MM.1S (cell line): ENCODE measurements around the gene ACTL7A.

ENCODE experiments used
- DNase-seq: peaks from one replicate; pipeline ENCODE4 v3.0.0-alpha.2; 2015
- H2AFZ ChIP-seq: fragments of 300-600 bp; sonication (generic); 2 replicates; pipeline ENCODE4 v1.6.0; 2016; ENCODE audit warnings: antibody characterized with exemption, low read length
- H3F3A ChIP-seq: fragments of 300-600 bp; sonication (generic); 2 replicates; pipeline ENCODE4 v1.6.1; 2016; ENCODE audit warnings: mild to moderate bottlenecking, antibody characterized with exemption, low read length, moderate library complexity, mixed read lengths; ENCODE audit not compliant: insufficient read depth
- H3K27ac ChIP-seq: fragments of 300-600 bp; sonication (generic); 2 replicates; pipeline ENCODE4 v1.5.1; 2016; ENCODE audit warnings: mild to moderate bottlenecking, low read length
- H3K27me3 ChIP-seq: fragments of 300-600 bp; sonication (generic); replicated peaks from 2 replicates; pipeline ENCODE4 v1.6.0; 2016; ENCODE audit warnings: low read length; ENCODE audit not compliant: insufficient read depth
- H3K36me3 ChIP-seq: fragments of 300-600 bp; sonication (generic); replicated peaks from 2 replicates; pipeline ENCODE4 v1.6.1; 2016; ENCODE audit warnings: mild to moderate bottlenecking, low read length, mixed read lengths; ENCODE audit not compliant: insufficient read depth
- H3K4me1 ChIP-seq: fragments of 300-600 bp; sonication (generic); 2 replicates; pipeline ENCODE4 v1.6.1; 2016; ENCODE audit warnings: low read length, mixed read lengths
- H3K4me2 ChIP-seq: fragments of 300-600 bp; sonication (generic); 2 replicates; pipeline ENCODE4 v1.6.0; 2016; ENCODE audit warnings: low read depth, low read length
- H3K4me3 ChIP-seq: fragments of 300-600 bp; sonication (generic); 2 replicates; pipeline ENCODE4 v1.5.1; 2016; ENCODE audit warnings: low read length, mixed read lengths
- H3K79me2 ChIP-seq: fragments of 300-600 bp; sonication (generic); 2 replicates; pipeline ENCODE4 v1.6.1; 2016; ENCODE audit warnings: mixed run types, low read length, mixed read lengths
- H3K9ac ChIP-seq: fragments of 300-600 bp; sonication (generic); 2 replicates; pipeline ENCODE4 v1.6.1; 2016; ENCODE audit warnings: low read length, mixed read lengths
- H3K9me2 ChIP-seq: fragments of 300-600 bp; sonication (generic); replicated peaks from 2 replicates; pipeline ENCODE4 v1.6.1; 2016; ENCODE audit warnings: mild to moderate bottlenecking, low read length, mixed read lengths; ENCODE audit not compliant: insufficient read depth
- H3K9me3 ChIP-seq: fragments of 300-600 bp; sonication (generic); replicated peaks from 2 replicates; pipeline ENCODE4 v1.6.1; 2016; ENCODE audit warnings: mild to moderate bottlenecking, low read length, mixed read lengths; ENCODE audit not compliant: insufficient read depth
- H4K20me1 ChIP-seq: fragments of 300-600 bp; sonication (generic); 2 replicates; pipeline ENCODE4 v1.6.1; 2016; ENCODE audit warnings: mild to moderate bottlenecking, low read length, moderate library complexity, mixed read lengths; ENCODE audit not compliant: insufficient read depth
- EZH2 ChIP-seq: fragments of 300-600 bp; sonication (generic); optimal IDR thresholded peaks from 2 replicates; pipeline ENCODE3; 2017; ENCODE audit warnings: low read depth, mild to moderate bottlenecking, antibody characterized with exemption, low read length, mixed read lengths
- EZH2phosphoT487 ChIP-seq: fragments of 300-600 bp; sonication (generic); IDR thresholded peaks from 2 replicates; pipeline ENCODE4 v1.6.1; 2018; ENCODE audit warnings: antibody characterized with exemption, low read length
- TF ChIP-seq, protein P1 (sequence below): fragments of 300-600 bp; sonication (generic); IDR thresholded peaks from 2 replicates; pipeline ENCODE4 v1.5.1; 2016; ENCODE audit warnings: antibody characterized with exemption, low read length, mixed read lengths

Gene ACTL7A

DNA sequence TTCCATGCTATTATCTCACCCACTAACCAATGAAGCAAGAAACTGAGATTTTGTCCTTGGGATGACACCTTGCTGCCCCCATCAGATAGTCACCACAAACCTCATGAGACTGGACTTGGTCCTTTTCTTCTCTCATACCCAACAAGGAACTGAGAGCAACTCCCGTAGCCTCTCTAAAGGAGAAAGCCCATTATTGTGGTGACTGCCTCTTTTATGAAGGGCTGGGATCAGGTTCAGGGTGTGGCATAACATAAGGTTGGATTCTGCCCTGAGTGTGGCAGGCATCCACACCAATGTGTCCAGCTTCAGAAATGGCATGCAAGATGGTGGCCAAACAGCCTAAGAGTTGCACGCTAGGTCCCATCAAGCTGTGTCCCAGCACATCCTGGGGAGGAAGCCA, 1.3 kb upstream of the ACTL7A start:
- H3K79me2 ChIP-seq: no peaks in the 10 kb centered on the region
- H2AFZ ChIP-seq: no peak overlapping the region
- no peaks in the 10 kb centered on the region for H4K20me1 ChIP-seq
- H3K9me2 ChIP-seq: no peaks in the 10 kb centered on the region
- H3K9me3 ChIP-seq: no peaks in the 10 kb centered on the region
- no peak overlapping the region for H3K4me2 ChIP-seq
- no peak for DNase-seq
- H3K27ac ChIP-seq: no peak overlapping the region
- no peaks in the 10 kb centered on the region for H3K27me3 ChIP-seq
- no peak overlapping the region for H3K4me3 ChIP-seq
- H3K36me3 ChIP-seq: no peaks in the 10 kb centered on the region
- H3K9ac ChIP-seq: no peak overlapping the region
- TF ChIP-seq, protein P1, sequence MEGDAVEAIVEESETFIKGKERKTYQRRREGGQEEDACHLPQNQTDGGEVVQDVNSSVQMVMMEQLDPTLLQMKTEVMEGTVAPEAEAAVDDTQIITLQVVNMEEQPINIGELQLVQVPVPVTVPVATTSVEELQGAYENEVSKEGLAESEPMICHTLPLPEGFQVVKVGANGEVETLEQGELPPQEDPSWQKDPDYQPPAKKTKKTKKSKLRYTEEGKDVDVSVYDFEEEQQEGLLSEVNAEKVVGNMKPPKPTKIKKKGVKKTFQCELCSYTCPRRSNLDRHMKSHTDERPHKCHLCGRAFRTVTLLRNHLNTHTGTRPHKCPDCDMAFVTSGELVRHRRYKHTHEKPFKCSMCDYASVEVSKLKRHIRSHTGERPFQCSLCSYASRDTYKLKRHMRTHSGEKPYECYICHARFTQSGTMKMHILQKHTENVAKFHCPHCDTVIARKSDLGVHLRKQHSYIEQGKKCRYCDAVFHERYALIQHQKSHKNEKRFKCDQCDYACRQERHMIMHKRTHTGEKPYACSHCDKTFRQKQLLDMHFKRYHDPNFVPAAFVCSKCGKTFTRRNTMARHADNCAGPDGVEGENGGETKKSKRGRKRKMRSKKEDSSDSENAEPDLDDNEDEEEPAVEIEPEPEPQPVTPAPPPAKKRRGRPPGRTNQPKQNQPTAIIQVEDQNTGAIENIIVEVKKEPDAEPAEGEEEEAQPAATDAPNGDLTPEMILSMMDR: no peak
- TF ChIP-seq EZH2 (no peak), EZH2phosphoT487 (no peak)
- no peaks in the 10 kb centered on the region for H3F3A ChIP-seq
- H3K4me1 ChIP-seq: no peaks in the 10 kb centered on the region

DNA sequence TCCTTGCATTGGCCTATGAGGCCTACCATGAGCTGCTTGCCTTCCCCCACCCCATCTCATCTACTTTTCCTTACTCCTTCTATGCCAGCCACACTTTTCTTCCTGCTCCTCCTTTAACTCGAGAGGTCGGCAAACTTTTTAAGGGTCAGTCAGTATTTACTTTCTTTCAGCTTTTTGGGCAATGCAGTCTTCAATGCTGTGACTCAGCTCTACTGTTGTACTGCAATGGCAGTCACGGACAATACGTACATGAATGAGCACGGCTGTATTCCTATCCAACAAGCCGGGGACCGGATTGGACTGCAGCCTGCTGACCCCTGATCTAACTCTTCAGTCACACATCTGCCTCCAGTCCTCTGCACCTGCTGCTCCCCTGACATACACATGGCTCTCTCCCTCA, 602 bp upstream of the ACTL7A start:
- DNase-seq: no peak
- Histone ChIP-seq H3K4me2 (no peak overlapping the region), H3K9ac (no peak overlapping the region), H3F3A (no peaks in the 10 kb centered on the region), H4K20me1 (no peaks in the 10 kb centered on the region), H3K27me3 (no peaks in the 10 kb centered on the region), H3K4me1 (no peaks in the 10 kb centered on the region), H3K9me3 (no peaks in the 10 kb centered on the region), H3K4me3 (no peak overlapping the region), H2AFZ (no peak overlapping the region), H3K36me3 (no peaks in the 10 kb centered on the region), H3K27ac (no peak overlapping the region), H3K79me2 (no peaks in the 10 kb centered on the region), H3K9me2 (no peaks in the 10 kb centered on the region)
- TF ChIP-seq EZH2phosphoT487: no peak
- TF ChIP-seq, protein P1: no peak
- no peak for TF ChIP-seq EZH2

DNA sequence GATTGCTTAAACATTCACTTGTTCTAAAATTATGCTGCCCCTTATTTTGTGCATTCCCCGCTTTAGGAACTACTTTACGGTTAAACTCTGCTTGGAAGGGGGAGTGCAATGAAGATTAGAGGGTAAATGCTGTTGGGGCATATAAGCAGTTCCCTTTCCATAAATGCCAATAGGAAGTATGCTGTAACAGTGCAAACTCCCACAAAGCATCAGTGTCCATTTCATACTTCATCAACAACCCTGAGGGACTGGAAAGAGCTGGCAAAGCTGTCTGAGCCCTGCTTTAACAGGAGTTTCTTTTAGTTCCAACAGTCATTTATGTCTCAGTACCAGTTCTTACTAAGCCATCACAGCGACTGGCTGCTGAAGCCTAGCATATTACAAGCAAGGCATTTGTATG, 1.8 kb downstream of the ACTL7A start:
- no peak overlapping the region for H3K4me2 ChIP-seq
- DNase-seq: no peak
- no peaks in the 10 kb centered on the region for H3K36me3 ChIP-seq
- no peak for TF ChIP-seq EZH2
- TF ChIP-seq, protein P1: no peak
- H3K9ac ChIP-seq: no peak overlapping the region
- H2AFZ ChIP-seq: no peak overlapping the region
- H3K27me3 ChIP-seq: no peaks in the 10 kb centered on the region
- H3K27ac ChIP-seq: no peak overlapping the region
- no peaks in the 10 kb centered on the region for H3K79me2 ChIP-seq
- H3K4me1 ChIP-seq: no peaks in the 10 kb centered on the region
- H3K9me3 ChIP-seq: no peaks in the 10 kb centered on the region
- H3K9me2 ChIP-seq: no peaks in the 10 kb centered on the region
- no peak overlapping the region for H3K4me3 ChIP-seq
- H3F3A ChIP-seq: no peaks in the 10 kb centered on the region
- no peaks in the 10 kb centered on the region for H4K20me1 ChIP-seq

DNA sequence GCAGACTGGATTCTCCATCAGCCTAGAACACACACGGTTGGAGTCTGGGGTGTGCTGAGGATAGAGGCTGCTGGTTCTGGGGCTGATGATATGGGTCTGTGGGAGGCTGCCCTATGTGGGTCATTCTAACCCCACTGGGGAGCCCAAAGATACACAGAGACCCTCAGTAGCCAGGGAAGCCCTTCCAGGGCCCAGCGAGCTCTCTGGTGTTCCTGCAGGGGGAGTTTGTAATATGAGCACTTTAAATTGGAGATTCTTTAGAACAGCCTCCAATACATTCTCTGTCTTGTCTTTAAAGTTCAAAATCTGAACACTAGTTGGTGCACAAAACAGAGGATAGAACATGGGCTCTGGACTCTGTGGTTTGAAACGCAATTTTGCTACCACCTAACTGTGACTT, 2.4 kb downstream of the ACTL7A start:
- H3K79me2 ChIP-seq: no peaks in the 10 kb centered on the region
- no peaks in the 10 kb centered on the region for H3K9me2 ChIP-seq
- H3K4me1 ChIP-seq: no peaks in the 10 kb centered on the region
- no peak for TF ChIP-seq EZH2
- no peak for TF ChIP-seq EZH2phosphoT487
- TF ChIP-seq, protein P1: no peak
- no peak overlapping the region for H2AFZ ChIP-seq
- H3K36me3 ChIP-seq: no peaks in the 10 kb centered on the region
- H3K9ac ChIP-seq: no peak overlapping the region
- H3K27ac ChIP-seq: no peak overlapping the region
- no peaks in the 10 kb centered on the region for H3K27me3 ChIP-seq
- H3K4me2 ChIP-seq: no peak overlapping the region
- H3F3A ChIP-seq: no peaks in the 10 kb centered on the region
- no peak for DNase-seq
- H4K20me1 ChIP-seq: no peaks in the 10 kb centered on the region
- no peak overlapping the region for H3K4me3 ChIP-seq
- no peaks in the 10 kb centered on the region for H3K9me3 ChIP-seq
